Measurements from ENCODE around the gene CCDC85A.

The CCDC85A gene

DNA sequence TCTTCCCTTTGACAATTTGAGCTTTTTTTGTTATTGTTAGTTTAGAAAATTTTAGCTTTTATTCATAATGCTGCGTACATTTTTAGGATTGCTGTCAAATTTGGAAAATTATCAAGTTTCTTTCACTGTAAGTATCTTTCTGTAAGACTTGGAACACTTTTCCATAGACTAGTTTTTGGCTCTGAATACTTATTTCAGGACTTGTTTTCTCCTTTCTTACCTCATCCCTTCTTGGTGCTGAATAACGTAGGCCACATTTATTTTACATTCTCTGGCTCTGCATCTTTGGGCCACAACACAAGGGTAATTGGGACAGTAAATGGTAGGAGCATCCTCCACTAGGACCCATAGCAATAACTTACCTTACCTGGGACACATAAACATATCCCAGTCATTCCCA lies 85.1 kb downstream of the CCDC85A start (continued):
- TF ChIP-seq, protein P1, sequence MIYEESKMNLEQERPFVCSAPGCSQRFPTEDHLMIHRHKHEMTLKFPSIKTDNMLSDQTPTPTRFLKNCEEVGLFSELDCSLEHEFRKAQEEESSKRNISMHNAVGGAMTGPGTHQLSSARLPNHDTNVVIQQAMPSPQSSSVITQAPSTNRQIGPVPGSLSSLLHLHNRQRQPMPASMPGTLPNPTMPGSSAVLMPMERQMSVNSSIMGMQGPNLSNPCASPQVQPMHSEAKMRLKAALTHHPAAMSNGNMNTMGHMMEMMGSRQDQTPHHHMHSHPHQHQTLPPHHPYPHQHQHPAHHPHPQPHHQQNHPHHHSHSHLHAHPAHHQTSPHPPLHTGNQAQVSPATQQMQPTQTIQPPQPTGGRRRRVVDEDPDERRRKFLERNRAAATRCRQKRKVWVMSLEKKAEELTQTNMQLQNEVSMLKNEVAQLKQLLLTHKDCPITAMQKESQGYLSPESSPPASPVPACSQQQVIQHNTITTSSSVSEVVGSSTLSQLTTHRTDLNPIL (CRISPR knock-in tag; IDR thresholded peaks at IDR 0.05; ENCODE audit: low read depth), result no peak

DNA sequence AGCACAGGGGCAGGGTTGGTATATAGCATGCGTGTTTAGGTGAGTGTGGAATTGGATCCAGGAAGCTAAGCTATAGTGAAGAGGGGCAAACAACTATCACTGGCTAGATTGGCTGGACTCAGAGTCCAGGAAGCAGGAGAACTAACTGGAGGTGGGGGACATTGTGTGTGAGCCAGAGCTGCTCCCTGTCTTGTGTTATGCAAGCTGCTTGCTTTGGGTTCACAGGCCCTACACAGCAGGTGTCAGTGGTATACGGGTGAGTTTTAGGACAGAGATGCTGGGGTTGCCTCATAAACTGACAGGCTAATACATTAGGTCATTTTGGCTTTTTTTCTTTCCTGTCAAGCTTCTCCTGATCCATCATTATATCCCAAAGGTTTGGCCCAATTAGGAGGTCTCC lies 87.5 kb downstream of the CCDC85A start:
- ATAC-seq, result no peak; the same call in 1 of the 3 replicates
- TF ChIP-seq ZFP30 (CRISPR knock-in tag; IDR thresholded peaks at IDR 0.05) (no peak), CSDC2 (CRISPR knock-in tag; IDR thresholded peaks at IDR 0.05) (no peak), ZNF8 (CRISPR knock-in tag; IDR thresholded peaks at IDR 0.05) (no peak), ZNF70 (CRISPR knock-in tag; IDR thresholded peaks at IDR 0.05) (no peak), ARNTL (CRISPR knock-in tag; IDR thresholded peaks at IDR 0.05; ENCODE audit: borderline replicate concordance, low read depth) (no peak), ESRRG (CRISPR knock-in tag; IDR thresholded peaks at IDR 0.05) (no peak), ZNF565 (CRISPR knock-in tag; conservative IDR thresholded peaks at IDR 0.05; ENCODE audit: low read depth) (no peak), BACH2 (CRISPR knock-in tag; IDR thresholded peaks at IDR 0.05; ENCODE audit: borderline replicate concordance) (no peak)
- TF ChIP-seq, protein P2, sequence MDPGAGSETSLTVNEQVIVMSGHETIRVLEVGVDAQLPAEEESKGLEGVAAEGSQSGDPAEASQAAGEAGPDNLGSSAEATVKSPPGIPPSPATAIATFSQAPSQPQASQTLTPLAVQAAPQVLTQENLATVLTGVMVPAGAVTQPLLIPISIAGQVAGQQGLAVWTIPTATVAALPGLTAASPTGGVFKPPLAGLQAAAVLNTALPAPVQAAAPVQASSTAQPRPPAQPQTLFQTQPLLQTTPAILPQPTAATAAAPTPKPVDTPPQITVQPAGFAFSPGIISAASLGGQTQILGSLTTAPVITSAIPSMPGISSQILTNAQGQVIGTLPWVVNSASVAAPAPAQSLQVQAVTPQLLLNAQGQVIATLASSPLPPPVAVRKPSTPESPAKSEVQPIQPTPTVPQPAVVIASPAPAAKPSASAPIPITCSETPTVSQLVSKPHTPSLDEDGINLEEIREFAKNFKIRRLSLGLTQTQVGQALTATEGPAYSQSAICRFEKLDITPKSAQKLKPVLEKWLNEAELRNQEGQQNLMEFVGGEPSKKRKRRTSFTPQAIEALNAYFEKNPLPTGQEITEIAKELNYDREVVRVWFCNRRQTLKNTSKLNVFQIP (CRISPR knock-in tag; IDR thresholded peaks at IDR 0.05; ENCODE audit: borderline replicate concordance, low read depth), result no peak
- TF ChIP-seq, protein P3, sequence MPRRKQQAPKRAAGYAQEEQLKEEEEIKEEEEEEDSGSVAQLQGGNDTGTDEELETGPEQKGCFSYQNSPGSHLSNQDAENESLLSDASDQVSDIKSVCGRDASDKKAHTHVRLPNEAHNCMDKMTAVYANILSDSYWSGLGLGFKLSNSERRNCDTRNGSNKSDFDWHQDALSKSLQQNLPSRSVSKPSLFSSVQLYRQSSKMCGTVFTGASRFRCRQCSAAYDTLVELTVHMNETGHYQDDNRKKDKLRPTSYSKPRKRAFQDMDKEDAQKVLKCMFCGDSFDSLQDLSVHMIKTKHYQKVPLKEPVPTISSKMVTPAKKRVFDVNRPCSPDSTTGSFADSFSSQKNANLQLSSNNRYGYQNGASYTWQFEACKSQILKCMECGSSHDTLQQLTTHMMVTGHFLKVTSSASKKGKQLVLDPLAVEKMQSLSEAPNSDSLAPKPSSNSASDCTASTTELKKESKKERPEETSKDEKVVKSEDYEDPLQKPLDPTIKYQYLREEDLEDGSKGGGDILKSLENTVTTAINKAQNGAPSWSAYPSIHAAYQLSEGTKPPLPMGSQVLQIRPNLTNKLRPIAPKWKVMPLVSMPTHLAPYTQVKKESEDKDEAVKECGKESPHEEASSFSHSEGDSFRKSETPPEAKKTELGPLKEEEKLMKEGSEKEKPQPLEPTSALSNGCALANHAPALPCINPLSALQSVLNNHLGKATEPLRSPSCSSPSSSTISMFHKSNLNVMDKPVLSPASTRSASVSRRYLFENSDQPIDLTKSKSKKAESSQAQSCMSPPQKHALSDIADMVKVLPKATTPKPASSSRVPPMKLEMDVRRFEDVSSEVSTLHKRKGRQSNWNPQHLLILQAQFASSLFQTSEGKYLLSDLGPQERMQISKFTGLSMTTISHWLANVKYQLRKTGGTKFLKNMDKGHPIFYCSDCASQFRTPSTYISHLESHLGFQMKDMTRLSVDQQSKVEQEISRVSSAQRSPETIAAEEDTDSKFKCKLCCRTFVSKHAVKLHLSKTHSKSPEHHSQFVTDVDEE (CRISPR knock-in tag; IDR thresholded peaks at IDR 0.05), result no peak
- TF ChIP-seq, protein P4, sequence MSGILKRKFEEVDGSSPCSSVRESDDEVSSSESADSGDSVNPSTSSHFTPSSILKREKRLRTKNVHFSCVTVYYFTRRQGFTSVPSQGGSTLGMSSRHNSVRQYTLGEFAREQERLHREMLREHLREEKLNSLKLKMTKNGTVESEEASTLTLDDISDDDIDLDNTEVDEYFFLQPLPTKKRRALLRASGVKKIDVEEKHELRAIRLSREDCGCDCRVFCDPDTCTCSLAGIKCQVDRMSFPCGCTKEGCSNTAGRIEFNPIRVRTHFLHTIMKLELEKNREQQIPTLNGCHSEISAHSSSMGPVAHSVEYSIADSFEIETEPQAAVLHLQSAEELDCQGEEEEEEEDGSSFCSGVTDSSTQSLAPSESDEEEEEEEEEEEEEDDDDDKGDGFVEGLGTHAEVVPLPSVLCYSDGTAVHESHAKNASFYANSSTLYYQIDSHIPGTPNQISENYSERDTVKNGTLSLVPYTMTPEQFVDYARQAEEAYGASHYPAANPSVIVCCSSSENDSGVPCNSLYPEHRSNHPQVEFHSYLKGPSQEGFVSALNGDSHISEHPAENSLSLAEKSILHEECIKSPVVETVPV (CRISPR knock-in tag; IDR thresholded peaks at IDR 0.05), result no peak
- TF ChIP-seq, protein P5, sequence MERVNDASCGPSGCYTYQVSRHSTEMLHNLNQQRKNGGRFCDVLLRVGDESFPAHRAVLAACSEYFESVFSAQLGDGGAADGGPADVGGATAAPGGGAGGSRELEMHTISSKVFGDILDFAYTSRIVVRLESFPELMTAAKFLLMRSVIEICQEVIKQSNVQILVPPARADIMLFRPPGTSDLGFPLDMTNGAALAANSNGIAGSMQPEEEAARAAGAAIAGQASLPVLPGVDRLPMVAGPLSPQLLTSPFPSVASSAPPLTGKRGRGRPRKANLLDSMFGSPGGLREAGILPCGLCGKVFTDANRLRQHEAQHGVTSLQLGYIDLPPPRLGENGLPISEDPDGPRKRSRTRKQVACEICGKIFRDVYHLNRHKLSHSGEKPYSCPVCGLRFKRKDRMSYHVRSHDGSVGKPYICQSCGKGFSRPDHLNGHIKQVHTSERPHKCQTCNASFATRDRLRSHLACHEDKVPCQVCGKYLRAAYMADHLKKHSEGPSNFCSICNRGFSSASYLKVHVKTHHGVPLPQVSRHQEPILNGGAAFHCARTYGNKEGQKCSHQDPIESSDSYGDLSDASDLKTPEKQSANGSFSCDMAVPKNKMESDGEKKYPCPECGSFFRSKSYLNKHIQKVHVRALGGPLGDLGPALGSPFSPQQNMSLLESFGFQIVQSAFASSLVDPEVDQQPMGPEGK (CRISPR knock-in tag; IDR thresholded peaks at IDR 0.05; ENCODE audit: borderline replicate concordance), result no peak

DNA sequence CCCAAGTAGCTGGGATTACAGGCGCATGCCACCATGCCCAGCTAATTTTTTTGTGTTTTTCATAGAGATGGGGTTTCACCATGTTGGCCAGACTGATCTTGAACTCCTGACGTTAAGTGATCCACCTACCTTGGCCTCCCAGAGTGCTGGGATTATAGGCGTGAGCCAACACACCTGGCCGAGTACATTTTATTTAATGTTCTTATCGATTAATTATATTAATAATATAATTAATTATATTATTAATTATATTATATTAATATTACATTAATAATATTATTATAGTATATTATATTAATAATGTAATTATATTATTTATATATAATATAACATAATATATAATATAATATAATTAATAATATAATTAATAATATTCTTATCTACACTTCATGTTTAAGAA lies 101.4 kb downstream of the CCDC85A start:
- ATAC-seq, result no peak
- TF ChIP-seq ESRRG (CRISPR knock-in tag; IDR thresholded peaks at IDR 0.05), result no peak
- no peak for TF ChIP-seq TCF4 (CRISPR knock-in tag; IDR thresholded peaks at IDR 0.05; ENCODE audit: borderline replicate concordance)
- TF ChIP-seq GLIS3 (CRISPR knock-in tag; IDR thresholded peaks at IDR 0.05), result no peak
- TF ChIP-seq, protein P2 (CRISPR knock-in tag; IDR thresholded peaks at IDR 0.05; ENCODE audit: borderline replicate concordance, low read depth), result no peak
- TF ChIP-seq ZFP30 (CRISPR knock-in tag; IDR thresholded peaks at IDR 0.05), result no peak
- TF ChIP-seq, protein P4 (CRISPR knock-in tag; IDR thresholded peaks at IDR 0.05), result no peak
- no peak for TF ChIP-seq TOX (CRISPR knock-in tag; IDR thresholded peaks at IDR 0.05; ENCODE audit: borderline replicate concordance)

Measured in SK-N-SH treated with all-trans-retinoic acid at 6 μM for 48 hours (cell line).